H9 (cell line): ENCODE results near the gene ATG5. TPM values are rescaled to one million over a fixed set of nuclear protein-coding genes. Genes with fewer than 3 reads are reported as not detected.

ENCODE experiments used
- DNase-seq: peaks from one replicate; pipeline ENCODE4 v3.0.0-alpha.2; 2017
- H2AFZ ChIP-seq: one replicate; pipeline ENCODE4 v1.6.1; 2013; ENCODE audit warnings: mild to moderate bottlenecking, low read length, control low read depth, moderate library complexity
- H2AK5ac ChIP-seq: 2 replicates; pipeline ENCODE4 v1.6.1; 2013; ENCODE audit warnings: low read length, control low read depth, mixed read lengths; ENCODE audit not compliant: insufficient read length
- H2BK120ac ChIP-seq: one replicate; pipeline ENCODE4 v1.6.1; 2013; ENCODE audit warnings: low read depth, mild to moderate bottlenecking, low read length, control low read depth, inconsistent platforms; ENCODE audit not compliant: poor library complexity, severe bottlenecking
- H2BK12ac ChIP-seq: 2 replicates; pipeline ENCODE4 v1.6.1; 2013; ENCODE audit warnings: low read length, control low read depth, mixed read lengths, low read depth; ENCODE audit not compliant: insufficient read length
- H2BK15ac ChIP-seq: 2 replicates; pipeline ENCODE4 v1.6.1; 2013; ENCODE audit warnings: low read depth, low read length, control low read depth
- H2BK20ac ChIP-seq: one replicate; pipeline ENCODE4 v1.6.1; 2013; ENCODE audit warnings: low read depth, mild to moderate bottlenecking, low read length, control low read depth, inconsistent platforms; ENCODE audit not compliant: poor library complexity, severe bottlenecking
- H2BK5ac ChIP-seq: 2 replicates; pipeline ENCODE4 v1.6.1; 2013; ENCODE audit warnings: low read length, control low read depth, mixed read lengths; ENCODE audit not compliant: insufficient read length
- H3K14ac ChIP-seq: 2 replicates; pipeline ENCODE4 v1.6.1; 2013; ENCODE audit warnings: low read length, control low read depth; ENCODE audit not compliant: insufficient read depth
- H3K18ac ChIP-seq: 2 replicates; pipeline ENCODE4 v1.6.1; 2013; ENCODE audit warnings: low read depth, mild to moderate bottlenecking, mixed read lengths, low read length, control low read depth; ENCODE audit not compliant: insufficient read length
- H3K23ac ChIP-seq: 2 replicates; pipeline ENCODE4 v1.6.1; 2013; ENCODE audit warnings: low read length, control low read depth, mixed read lengths, low read depth; ENCODE audit not compliant: insufficient read length
- H3K23me2 ChIP-seq: 2 replicates; pipeline ENCODE4 v1.6.1; 2013; ENCODE audit warnings: low read depth, mild to moderate bottlenecking, mixed read lengths, low read length, control low read depth; ENCODE audit not compliant: insufficient read length, poor library complexity, severe bottlenecking
- H3K27ac ChIP-seq: 2 replicates; pipeline ENCODE4 v1.5.1; 2013; ENCODE audit warnings: low read length, control low read depth, mixed read lengths, low read depth; ENCODE audit not compliant: insufficient read length
- H3K27me3 ChIP-seq: 2 replicates; pipeline ENCODE4 v1.6.1; 2013; ENCODE audit warnings: low read length, control low read depth, inconsistent platforms; ENCODE audit not compliant: insufficient read depth
- H3K4ac ChIP-seq: 2 replicates; pipeline ENCODE4 v1.6.1; 2013; ENCODE audit warnings: low read depth, mild to moderate bottlenecking, control low read depth, inconsistent platforms, low read length, moderate library complexity
- H3K4me1 ChIP-seq: 2 replicates; pipeline ENCODE4 v1.6.1; 2013; ENCODE audit warnings: low read length, control low read depth, inconsistent platforms; ENCODE audit not compliant: insufficient read depth
- H3K4me2 ChIP-seq: 2 replicates; pipeline ENCODE4 v1.6.1; 2013; ENCODE audit warnings: low read length, control low read depth, mixed read lengths; ENCODE audit not compliant: insufficient read length, insufficient read depth
- H3K56ac ChIP-seq: 2 replicates; pipeline ENCODE4 v1.6.1; 2013; ENCODE audit warnings: low read depth, mild to moderate bottlenecking, mixed read lengths, low read length, control low read depth; ENCODE audit not compliant: insufficient read length
- H3K79me1 ChIP-seq: 2 replicates; pipeline ENCODE4 v1.6.1; 2013; ENCODE audit warnings: low read depth, mild to moderate bottlenecking, moderate library complexity, low read length, control low read depth, inconsistent platforms; ENCODE audit not compliant: insufficient read depth, poor library complexity, severe bottlenecking
- H3K79me2 ChIP-seq: 2 replicates; pipeline ENCODE4 v1.6.1; 2013; ENCODE audit warnings: low read length, control low read depth, inconsistent platforms; ENCODE audit not compliant: insufficient read depth
- H3K9ac ChIP-seq: 2 replicates; pipeline ENCODE4 v1.6.1; 2013; ENCODE audit warnings: low read length, control low read depth, mixed read lengths; ENCODE audit not compliant: insufficient read length; ENCODE audit errors: extremely low read depth
- H3K9me3 ChIP-seq: one replicate; pipeline ENCODE4 v1.6.1; 2013; ENCODE audit warnings: low read depth, low read length, inconsistent platforms; ENCODE audit not compliant: control insufficient read depth
- H3T11ph ChIP-seq: one replicate; pipeline ENCODE4 v1.6.1; 2013; ENCODE audit warnings: mild to moderate bottlenecking, low read length, control low read depth, inconsistent platforms
- H4K20me1 ChIP-seq: one replicate; pipeline ENCODE4 v1.6.1; 2013; ENCODE audit not compliant: control insufficient read depth, insufficient read length, insufficient read depth
- H4K5ac ChIP-seq: 2 replicates; pipeline ENCODE4 v1.6.1; 2013; ENCODE audit warnings: low read depth, mild to moderate bottlenecking, mixed read lengths, low read length, control low read depth; ENCODE audit not compliant: insufficient read length
- H4K8ac ChIP-seq: replicated peaks from 2 replicates; pipeline ENCODE4 v1.6.1; 2013; ENCODE audit warnings: low read length, control low read depth, mixed read lengths, low read depth; ENCODE audit not compliant: insufficient read length
- H4K91ac ChIP-seq: 2 replicates; pipeline ENCODE4 v1.6.1; 2013; ENCODE audit warnings: low read depth, mild to moderate bottlenecking, moderate library complexity, mixed read lengths, low read length, control low read depth; ENCODE audit not compliant: insufficient read length
- H3K27ac Mint-ChIP-seq, 3 experiments: 2 replicates in 2 of 3; 3 replicates in 1 of 3; pipeline ENCODE4 v1.8.0; 2020 to 2021; ENCODE audit warnings: mixed read lengths in 3 of 3, mild to moderate bottlenecking in 1 of 3, moderate library complexity in 1 of 3
- H3K27me3 Mint-ChIP-seq: 2 replicates; pipeline ENCODE4 v1.8.0; 2021; ENCODE audit warnings: low read depth, mild to moderate bottlenecking, moderate library complexity, mixed read lengths
- H3K36me3 Mint-ChIP-seq, 3 experiments: 2 replicates in 2 of 3; 3 replicates in 1 of 3; pipeline ENCODE4 v1.8.0; 2020 to 2021; ENCODE audit warnings: low read depth in 3 of 3, mixed read lengths in 3 of 3; ENCODE audit not compliant: insufficient read depth in 1 of 3
- H3K4me1 Mint-ChIP-seq, 2 experiments: 2 replicates each; pipeline ENCODE4 v1.8.0; 2020; ENCODE audit warnings: mixed read lengths in 2 of 2
- H3K4me3 Mint-ChIP-seq, 2 experiments: 2 replicates in 1 of 2; 3 replicates in 1 of 2; pipeline ENCODE4 v1.8.0; 2020 to 2021; ENCODE audit warnings: mild to moderate bottlenecking in 2 of 2, mixed read lengths in 2 of 2, moderate library complexity in 1 of 2
- H3K9me3 Mint-ChIP-seq, 2 experiments: 2 replicates in 1 of 2; 3 replicates in 1 of 2; pipeline ENCODE4 v1.8.0; 2020; ENCODE audit warnings: mild to moderate bottlenecking in 2 of 2, mixed read lengths in 2 of 2, moderate library complexity in 1 of 2
- CTCF ChIP-seq: fragments of 200-600 bp; sonication (generic); conservative IDR thresholded peaks from 3 replicates; pipeline ENCODE4 v1.8.0; 2021; ENCODE audit warnings: antibody characterized with exemption, mild to moderate bottlenecking
- WGBS: extraction: QIAGEN DNeasy Blood & Tissue Kit; methylation state at CpG from one replicate; pipeline ENCODE4 v1.1.7; 2013; ENCODE audit warnings: missing lambda C conversion rate, low lambda C conversion rate, mixed read lengths; ENCODE audit not compliant: insufficient read length; ENCODE audit errors: extremely low coverage; 5-methylcytosine and 5-hydroxymethylcytosine counted together
- total RNA-seq: library from RNA; stranded (reverse); gene quantifications from 2 replicates; pipeline ENCODE4 v1.2.1, GENCODE V29; 2021

Gene ATG5
- total RNA-seq, 1 experiment from 2014 or later, result 36.7 TPM

GRCh38 chr6:106182455-106182854, 143.1 kb downstream of the ATG5 start:
- Mint-ChIP-seq H3K4me1 (peaks cover 10 to 15% of the 10 kb centered on the region in 2 experiments), H3K9me3 (no peaks in the 10 kb centered on the region), H3K27ac (no peak overlapping the region), H3K27me3 (no peaks in the 10 kb centered on the region), H3K36me3 (peaks cover 0 to 6% (median 0%) of the 10 kb centered on the region in 3 experiments; a peak in 1 of 7 replicates), H3K4me3 (no peak overlapping the region)
- no peaks in the 10 kb centered on the region for H4K20me1 ChIP-seq
- H3K18ac ChIP-seq, result no peak overlapping the region
- H2BK12ac ChIP-seq, result no peak overlapping the region
- H2BK5ac ChIP-seq, result no peak overlapping the region
- no peak overlapping the region for H4K8ac ChIP-seq
- no peak overlapping the region for H3K4me2 ChIP-seq
- no peak overlapping the region for H3K4ac ChIP-seq
- no peak overlapping the region for H3T11ph ChIP-seq
- H2AK5ac ChIP-seq, result no peak overlapping the region
- H2BK120ac ChIP-seq, result no peak overlapping the region
- no peak for TF ChIP-seq CTCF
- WGBS, result no CpG with 5 or more reads among the region's 5 CpGs
- no peaks in the 10 kb centered on the region for H3K27me3 ChIP-seq
- DNase-seq, result no peak
- H3K27ac ChIP-seq, result no peak overlapping the region
- no peaks in the 10 kb centered on the region for H3K79me2 ChIP-seq
- no peak overlapping the region for H3K9ac ChIP-seq
- no peak overlapping the region for H2BK15ac ChIP-seq
- no peak overlapping the region for H4K5ac ChIP-seq
- H3K14ac ChIP-seq, result no peak overlapping the region
- H3K23me2 ChIP-seq, result no peaks in the 10 kb centered on the region
- no peak overlapping the region for H4K91ac ChIP-seq
- no peak overlapping the region for H2AFZ ChIP-seq
- no peak overlapping the region for H2BK20ac ChIP-seq
- H3K56ac ChIP-seq, result no peak overlapping the region
- H3K4me1 ChIP-seq, result no peaks in the 10 kb centered on the region
- H3K9me3 ChIP-seq, result no peaks in the 10 kb centered on the region
- no peaks in the 10 kb centered on the region for H3K79me1 ChIP-seq
- H3K23ac ChIP-seq, result no peak overlapping the region
